ENCODE measurements around the gene FGF5.
"Not testable (repeated sequence)": the region's sequence is repeated elsewhere in the genome, so short reads cannot be mapped to it uniquely, and the experiment has no call there.

FGF5 gene

GRCh38 chr4:80271801-80272200 is 5.3 kb downstream of the FGF5 start:
- H3K79me2 ChIP-seq = no peaks in the 10 kb centered on the region
- H3K4me2 ChIP-seq (ENCODE audit: low read length) = no peak overlapping the region
- no peak overlapping the region for H3K4me3 ChIP-seq (ENCODE audit: low read depth, low read length)
- no peaks in the 10 kb centered on the region for H3K27me3 ChIP-seq (ENCODE audit: control insufficient read depth, insufficient read depth, low read length)
- no peaks in the 10 kb centered on the region for H3K4me1 ChIP-seq
- no peak overlapping the region for H2AFZ ChIP-seq
- H3K9ac ChIP-seq = no peak overlapping the region
- TF ChIP-seq CTCF (IDR thresholded peaks at IDR 0.05) = no peak
- no peaks in the 10 kb centered on the region for H3K36me3 ChIP-seq (ENCODE audit: control insufficient read depth, insufficient read depth, low read length)
- no peak overlapping the region for H3K27ac ChIP-seq
- H3K9me3 ChIP-seq (ENCODE audit: control insufficient read depth, low read length) = no peaks in the 10 kb centered on the region

- no peaks in the 10 kb centered on the region for H3K79me2 ChIP-seq
- H3K27ac ChIP-seq = no peak overlapping the region
- H3K36me3 ChIP-seq (ENCODE audit: control insufficient read depth, insufficient read depth, low read length) = no peaks in the 10 kb centered on the region
- no peaks in the 10 kb centered on the region for H3K4me1 ChIP-seq
- no peak overlapping the region for H2AFZ ChIP-seq
- H3K9ac ChIP-seq = no peak overlapping the region
- TF ChIP-seq CTCF (IDR thresholded peaks at IDR 0.05) = no peak
- no peak overlapping the region for H3K4me2 ChIP-seq (ENCODE audit: low read length)
- no peak overlapping the region for H3K4me3 ChIP-seq (ENCODE audit: low read depth, low read length)
- H3K9me3 ChIP-seq (ENCODE audit: control insufficient read depth, low read length) = no peaks in the 10 kb centered on the region
- H3K27me3 ChIP-seq (ENCODE audit: control insufficient read depth, insufficient read depth, low read length) = no peaks in the 10 kb centered on the region
These were observed 10.5 kb downstream of the FGF5 start for GRCh38 chr4:80276931-80277330.

GRCh38 chr4:80279751-80280150 is 13.3 kb downstream of the FGF5 start:
- TF ChIP-seq CTCF (IDR thresholded peaks at IDR 0.05) = no peak
- Histone ChIP-seq H3K36me3 (ENCODE audit: control insufficient read depth, insufficient read depth, low read length) (no peaks in the 10 kb centered on the region), H3K79me2 (no peaks in the 10 kb centered on the region), H3K4me3 (ENCODE audit: low read depth, low read length) (no peak overlapping the region), H3K27ac (no peak overlapping the region), H3K4me1 (no peaks in the 10 kb centered on the region), H3K27me3 (ENCODE audit: control insufficient read depth, insufficient read depth, low read length) (no peaks in the 10 kb centered on the region), H3K9me3 (ENCODE audit: control insufficient read depth, low read length) (no peaks in the 10 kb centered on the region), H2AFZ (no peak overlapping the region), H3K9ac (no peak overlapping the region), H3K4me2 (ENCODE audit: low read length) (no peak overlapping the region)

- Histone ChIP-seq H3K9ac (no peak overlapping the region), H3K36me3 (ENCODE audit: control insufficient read depth, insufficient read depth, low read length) (no peaks in the 10 kb centered on the region), H3K27me3 (ENCODE audit: control insufficient read depth, insufficient read depth, low read length) (no peaks in the 10 kb centered on the region), H3K4me3 (ENCODE audit: low read depth, low read length) (no peak overlapping the region), H3K79me2 (no peaks in the 10 kb centered on the region), H3K4me2 (ENCODE audit: low read length) (no peak overlapping the region), H3K9me3 (ENCODE audit: control insufficient read depth, low read length) (no peaks in the 10 kb centered on the region), H2AFZ (no peak overlapping the region), H3K4me1 (no peaks in the 10 kb centered on the region), H3K27ac (no peak overlapping the region)
- TF ChIP-seq CTCF (IDR thresholded peaks at IDR 0.05) = no peak
These were observed 20.0 kb downstream of the FGF5 start for GRCh38 chr4:80286451-80286850.

DNA sequence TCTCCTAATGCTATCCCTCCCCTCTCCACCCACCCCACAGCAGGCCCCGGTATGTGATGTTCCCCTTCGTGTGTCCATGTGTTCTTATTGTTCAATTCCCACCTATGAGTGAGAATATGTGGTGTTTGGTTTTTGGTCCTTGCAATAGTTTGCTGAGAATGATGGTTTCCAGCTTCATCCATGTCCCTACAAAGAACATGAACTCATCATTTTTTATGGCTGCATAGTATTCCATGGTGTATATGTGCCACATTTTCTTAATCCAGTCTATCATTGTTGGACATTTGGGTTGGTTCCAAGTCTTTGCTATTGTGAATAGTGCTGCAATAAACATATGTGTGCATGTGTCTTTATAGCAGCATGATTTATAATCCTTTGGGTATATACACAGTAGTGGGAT is 24.2 kb downstream of the FGF5 start:
- not testable (repeated sequence) for H2AFZ ChIP-seq; H3K27ac ChIP-seq; H3K4me3 ChIP-seq (ENCODE audit: low read depth, low read length); H3K9me3 ChIP-seq (ENCODE audit: control insufficient read depth, low read length); H3K9ac ChIP-seq; H3K79me2 ChIP-seq; H3K36me3 ChIP-seq (ENCODE audit: control insufficient read depth, insufficient read depth, low read length); H3K4me1 ChIP-seq; H3K4me2 ChIP-seq (ENCODE audit: low read length); H3K27me3 ChIP-seq (ENCODE audit: control insufficient read depth, insufficient read depth, low read length)
